Mononuclear cell (primary cell): Measurements from ENCODE around the gene PPDPF. TPM values are rescaled to one million over a fixed set of nuclear protein-coding genes. Genes with fewer than 3 reads are reported as not detected.

Source experiments
- H3K27me3 ChIP-seq: 2 replicates; pipeline ENCODE4 v1.6.0; 2011; ENCODE audit warnings: low read length, control low read depth; ENCODE audit not compliant: insufficient read depth
- H3K4me1 ChIP-seq: 2 replicates; pipeline ENCODE4 v1.5.1; 2011; ENCODE audit warnings: mild to moderate bottlenecking, low read length, control low read depth; ENCODE audit not compliant: insufficient read depth
- H3K4me3 ChIP-seq: 2 replicates; pipeline ENCODE4 v1.5.1; 2011; ENCODE audit warnings: mild to moderate bottlenecking, low read length, moderate library complexity
- H3K9me3 ChIP-seq: 2 replicates; pipeline ENCODE4 v1.5.1; 2011; ENCODE audit warnings: low read depth, mild to moderate bottlenecking, control low read depth, low read length
- total RNA-seq: library from RNA; depleted of rRNA; stranded (reverse); fragments of >200 nt; gene quantifications from one replicate; pipeline ENCODE4 v1.2.3, GENCODE V29; 2012

PPDPF gene
- total RNA-seq, 1 donor: 57.6 TPM

- Histone ChIP-seq H3K9me3 (no peaks in the 10 kb centered on the region), H3K27me3 (no peaks in the 10 kb centered on the region), H3K4me3 (no peak overlapping the region), H3K4me1 (peaks cover 14% of the 10 kb centered on the region)
Observed at GRCh38 chr20:63542031-63542559, 21.5 kb downstream of the PPDPF start.

- Histone ChIP-seq H3K4me1 (peaks cover 8% of the 10 kb centered on the region), H3K9me3 (no peaks in the 10 kb centered on the region), H3K27me3 (no peaks in the 10 kb centered on the region), H3K4me3 (no peak overlapping the region)
Observed at GRCh38 chr20:63542696-63543095, 22.1 kb downstream of the PPDPF start.

DNA sequence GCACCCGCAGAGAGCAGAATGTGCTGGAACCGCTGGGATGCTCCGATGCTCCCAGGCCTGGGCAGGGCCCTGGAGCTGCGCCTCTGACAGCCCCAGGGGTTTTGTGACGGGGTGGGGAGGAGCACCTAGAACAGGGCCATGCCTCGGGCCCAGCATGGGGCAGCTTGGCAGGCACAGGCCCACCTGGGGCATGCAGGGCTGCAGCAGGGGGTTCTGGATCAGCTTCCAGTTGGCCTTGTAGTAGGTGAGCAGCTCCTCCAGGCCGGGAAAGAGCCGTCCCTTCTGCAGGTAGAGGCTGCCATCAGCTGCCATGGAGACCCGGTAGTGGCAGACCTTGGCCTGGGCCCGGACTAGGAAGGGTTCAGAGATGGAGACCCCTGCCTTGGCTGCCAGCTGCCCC is 22.6 kb downstream of the PPDPF start:
- Histone ChIP-seq H3K4me3 (no peak overlapping the region), H3K27me3 (no peaks in the 10 kb centered on the region), H3K9me3 (no peaks in the 10 kb centered on the region), H3K4me1 (peaks cover 4% of the 10 kb centered on the region)

- Histone ChIP-seq H3K27me3 (no peaks in the 10 kb centered on the region), H3K4me1 (no peaks in the 10 kb centered on the region), H3K4me3 (no peak overlapping the region), H3K9me3 (no peaks in the 10 kb centered on the region)
Observed at GRCh38 chr20:63543733-63544132, 23.2 kb downstream of the PPDPF start.

DNA sequence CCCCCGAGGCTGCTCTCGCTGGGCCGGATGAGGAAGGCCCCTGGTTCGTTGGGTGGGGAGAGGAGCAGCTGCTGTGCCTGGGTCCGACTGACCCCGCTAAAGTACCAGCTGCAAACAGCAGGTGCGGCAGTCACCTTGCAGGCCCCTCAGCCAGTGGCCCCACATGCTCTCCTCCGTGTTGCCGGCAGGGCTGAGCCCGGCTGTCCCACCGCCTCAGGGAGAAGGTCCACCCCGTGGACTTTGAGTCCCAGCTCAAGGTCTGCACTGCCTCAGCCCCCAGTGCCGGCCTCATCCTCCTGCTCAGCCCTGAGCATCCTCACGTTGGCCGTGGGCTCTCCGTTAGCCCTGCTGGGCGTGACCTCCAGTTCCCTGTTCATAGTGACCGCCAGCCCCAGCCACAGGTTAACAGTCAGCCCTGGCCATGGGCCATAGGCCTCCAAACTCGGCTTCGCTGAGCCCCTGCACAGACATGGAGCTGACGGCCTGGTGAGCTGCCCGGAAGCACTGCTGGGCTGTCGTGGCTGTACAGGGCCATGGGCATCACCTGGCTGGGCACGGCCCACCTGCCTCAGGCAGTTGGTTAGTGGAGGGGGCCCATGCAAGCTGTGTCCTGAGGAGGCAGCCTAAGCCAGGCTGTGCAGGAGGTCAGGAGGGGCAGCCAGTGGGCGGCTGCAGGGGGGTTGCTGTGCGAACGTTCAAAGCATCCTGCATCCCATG is 23.8 kb downstream of the PPDPF start:
- H3K27me3 ChIP-seq: no peaks in the 10 kb centered on the region
- H3K4me1 ChIP-seq: no peaks in the 10 kb centered on the region
- no peak overlapping the region for H3K4me3 ChIP-seq
- no peaks in the 10 kb centered on the region for H3K9me3 ChIP-seq

- no peaks in the 10 kb centered on the region for H3K4me1 ChIP-seq
- H3K9me3 ChIP-seq: no peaks in the 10 kb centered on the region
- no peak overlapping the region for H3K4me3 ChIP-seq
- H3K27me3 ChIP-seq: no peaks in the 10 kb centered on the region
Observed at GRCh38 chr20:63544958-63545516, 24.5 kb downstream of the PPDPF start.

DNA sequence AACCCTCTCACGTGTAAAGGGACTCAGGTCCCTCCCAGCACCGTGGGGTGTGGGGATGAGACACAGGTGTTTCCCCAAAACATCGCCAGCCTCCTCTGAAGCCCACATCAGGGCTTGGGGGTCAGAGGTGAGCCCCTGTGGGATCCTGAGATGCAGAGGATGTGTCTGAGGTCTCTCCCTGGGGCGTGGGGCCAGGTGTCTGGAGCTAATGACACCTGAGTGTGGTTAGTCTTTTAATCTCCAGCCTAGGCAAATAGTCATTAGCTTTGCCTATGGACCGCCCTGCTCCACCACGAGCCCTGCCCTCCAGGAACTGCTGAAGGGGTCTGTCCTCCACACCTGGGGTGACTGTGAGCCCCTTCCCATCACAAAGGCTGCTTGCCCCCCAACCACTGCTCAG is 25.2 kb downstream of the PPDPF start:
- Histone ChIP-seq H3K27me3 (no peaks in the 10 kb centered on the region), H3K4me1 (no peaks in the 10 kb centered on the region), H3K4me3 (no peak overlapping the region), H3K9me3 (no peaks in the 10 kb centered on the region)

GRCh38 chr20:63546256-63546955 is 25.8 kb downstream of the PPDPF start:
- H3K4me1 ChIP-seq: no peaks in the 10 kb centered on the region
- H3K4me3 ChIP-seq: no peak overlapping the region
- H3K27me3 ChIP-seq: no peaks in the 10 kb centered on the region
- no peaks in the 10 kb centered on the region for H3K9me3 ChIP-seq

DNA sequence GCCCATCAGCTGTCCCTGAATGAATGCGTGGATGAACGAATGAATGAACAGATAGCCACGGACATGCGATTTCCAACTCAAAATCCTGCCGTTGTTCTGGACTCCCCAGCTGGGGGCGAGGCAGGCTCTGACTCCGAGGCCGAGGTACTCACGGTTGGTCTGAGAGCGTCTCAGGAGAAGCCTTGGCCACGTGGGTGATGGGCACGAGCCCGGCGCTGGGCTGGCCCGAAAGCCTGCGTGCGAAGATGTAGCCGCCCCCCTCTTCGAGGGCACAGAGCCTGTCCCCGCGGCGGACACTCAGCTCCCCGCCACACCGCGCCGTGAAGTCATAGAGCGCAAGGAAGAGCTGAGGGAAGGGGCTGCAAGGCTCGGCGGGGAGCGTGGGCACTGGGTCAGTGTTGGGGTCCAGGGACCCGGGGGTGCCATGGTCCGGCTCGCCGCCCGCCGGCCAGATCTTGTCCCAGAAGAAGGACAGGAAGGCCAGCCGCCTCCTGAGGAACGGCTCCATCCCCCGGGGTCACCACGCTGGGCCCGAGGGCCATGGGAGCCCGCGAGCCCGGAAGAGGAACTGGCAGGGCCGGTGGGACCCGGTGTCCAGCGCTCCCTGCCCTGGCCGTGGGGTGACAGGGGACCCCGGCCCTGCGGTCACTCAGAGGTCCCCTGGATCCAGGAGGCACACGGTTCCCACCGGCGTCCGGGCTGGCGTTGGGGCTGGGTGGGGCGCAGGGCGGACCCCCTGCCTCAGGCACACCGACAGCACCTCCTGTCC is 26.6 kb downstream of the PPDPF start:
- H3K9me3 ChIP-seq: no peaks in the 10 kb centered on the region
- H3K4me3 ChIP-seq: no peak overlapping the region
- H3K27me3 ChIP-seq: no peaks in the 10 kb centered on the region
- peaks cover 2% of the 10 kb centered on the region for H3K4me1 ChIP-seq

DNA sequence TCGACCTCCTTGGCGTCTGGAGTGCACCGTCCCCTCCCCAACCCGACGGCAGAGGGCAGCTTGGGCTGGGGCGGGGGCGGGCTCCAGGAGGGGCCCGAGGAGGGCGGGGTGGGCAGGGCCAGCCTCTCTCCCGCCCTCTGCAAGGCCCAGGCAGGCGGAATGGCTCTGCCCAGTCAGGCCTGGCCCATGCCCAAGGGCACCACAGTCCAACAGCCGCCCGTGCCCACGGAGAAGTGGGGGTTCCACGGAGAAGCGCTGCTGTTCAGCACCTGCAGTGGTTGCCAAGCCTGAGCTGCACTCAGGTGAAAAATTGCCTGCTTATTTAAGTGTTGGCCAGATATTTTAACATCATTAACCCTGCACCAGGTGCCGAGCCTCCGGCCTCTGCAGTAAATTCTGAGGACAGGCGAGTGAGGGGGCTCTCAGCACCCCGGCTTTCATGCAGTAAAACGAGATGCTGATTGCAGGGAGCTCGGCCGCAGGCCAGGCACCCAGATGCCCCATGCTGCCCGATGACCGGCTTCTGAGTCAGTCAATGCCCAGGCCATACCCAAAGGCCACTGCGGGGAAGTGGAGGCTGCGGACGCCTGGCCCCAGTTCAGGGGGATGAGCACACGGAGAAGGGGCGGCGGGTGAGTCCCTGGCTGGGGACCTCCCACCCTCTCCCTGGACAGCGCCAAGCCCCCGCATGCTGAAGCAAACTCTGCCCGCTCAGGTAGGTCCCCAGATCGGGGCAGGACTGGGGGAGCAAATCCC is 27.3 kb downstream of the PPDPF start, which contains the start of gene SRMS:
Gene SRMS, minus strand, starts transcription at position 25 of the 756 bp plus-strand sequence. CDS start 286 bp downstream, outside the sequence.
- Histone ChIP-seq H3K27me3 (no peaks in the 10 kb centered on the region), H3K9me3 (no peaks in the 10 kb centered on the region), H3K4me3 (no peak within 1 kb of the TSS), H3K4me1 (peaks cover 9% of the 10 kb centered on the region)

DNA sequence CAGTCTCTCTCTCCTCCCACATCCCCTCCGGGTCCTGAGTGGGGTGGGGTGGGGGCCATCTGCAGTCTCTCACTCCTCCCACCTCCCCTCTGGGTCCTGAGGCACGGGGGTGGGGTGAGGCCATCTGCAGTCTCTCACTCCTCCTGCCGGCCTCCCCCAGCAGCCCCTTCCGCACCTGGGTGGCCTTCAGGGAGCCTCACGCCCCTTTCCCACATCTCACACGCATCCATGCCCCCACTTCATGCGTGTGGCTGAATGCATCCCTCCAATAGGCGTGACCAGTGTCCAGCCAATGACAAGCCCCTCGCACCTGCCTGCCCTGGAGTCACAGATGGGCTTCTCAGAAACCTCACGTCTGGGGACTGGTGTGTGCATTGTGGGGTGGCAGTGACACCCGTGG is 28.0 kb downstream of the PPDPF start:
- H3K4me1 ChIP-seq: peaks cover 14% of the 10 kb centered on the region
- H3K27me3 ChIP-seq: no peaks in the 10 kb centered on the region
- H3K9me3 ChIP-seq: no peaks in the 10 kb centered on the region
- no peak overlapping the region for H3K4me3 ChIP-seq

DNA sequence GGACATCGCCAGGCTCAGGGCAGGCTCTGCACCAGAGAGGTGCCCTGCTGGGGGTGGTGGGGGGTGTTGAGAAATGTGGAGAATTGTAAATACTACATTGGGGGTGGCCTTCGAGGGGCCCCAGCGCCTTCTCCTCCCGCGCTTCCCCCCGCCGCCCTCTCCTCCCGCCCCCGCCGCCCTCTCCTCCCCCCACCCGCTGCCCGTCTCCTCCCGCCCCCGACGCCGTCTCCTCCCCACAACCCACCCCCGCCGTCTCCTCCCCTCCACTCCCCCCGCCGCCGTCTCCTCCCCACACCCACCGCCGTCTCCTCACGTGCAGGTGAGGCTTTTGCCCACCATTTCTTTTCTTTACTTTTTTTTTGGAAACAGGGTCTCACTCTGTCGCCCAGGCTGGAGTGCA is 28.5 kb downstream of the PPDPF start:
- peaks cover 17% of the 10 kb centered on the region for H3K4me1 ChIP-seq

DNA sequence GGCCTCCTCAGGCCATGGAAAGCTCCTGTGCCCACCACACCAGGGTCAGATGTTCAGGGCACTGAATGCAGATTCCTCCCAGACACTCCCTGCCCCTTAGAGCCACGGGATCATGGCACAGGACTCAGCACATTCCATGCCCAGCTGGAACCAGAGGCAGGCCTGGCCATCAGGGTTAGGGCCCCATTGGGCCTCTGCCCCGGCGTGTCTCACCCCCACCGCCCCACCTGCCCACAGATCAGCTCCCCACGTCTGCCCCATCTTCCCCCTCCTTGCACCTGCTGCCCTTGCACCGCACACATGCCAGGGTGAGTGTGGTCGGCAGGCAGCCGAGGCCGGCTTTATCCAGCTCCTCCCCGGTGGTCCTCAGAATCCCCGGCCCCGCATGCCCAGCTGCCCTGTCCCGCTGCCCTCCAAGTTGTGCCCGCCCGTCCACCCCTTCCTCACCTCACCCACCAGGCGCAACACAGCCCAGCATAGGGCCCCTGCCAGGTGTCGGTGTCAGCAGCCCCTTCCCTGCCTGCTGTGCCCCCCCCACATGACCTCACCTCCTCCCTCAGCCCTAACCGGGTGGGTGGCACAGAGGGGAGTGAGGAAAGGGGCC is 29.2 kb downstream of the PPDPF start:
- Histone ChIP-seq H3K27me3 (no peaks in the 10 kb centered on the region), H3K4me3 (no peak overlapping the region), H3K9me3 (no peaks in the 10 kb centered on the region), H3K4me1 (peaks cover 21% of the 10 kb centered on the region)

More for the DNA sequence above, 28.5 kb downstream of the PPDPF start:
- no peaks in the 10 kb centered on the region for H3K9me3 ChIP-seq
- no peaks in the 10 kb centered on the region for H3K27me3 ChIP-seq
- H3K4me3 ChIP-seq: no peak overlapping the region

- Histone ChIP-seq H3K4me1 (peaks cover 21% of the 10 kb centered on the region), H3K9me3 (no peaks in the 10 kb centered on the region), H3K4me3 (no peak overlapping the region), H3K27me3 (no peaks in the 10 kb centered on the region)
Observed at GRCh38 chr20:63551068-63551467, 30.5 kb downstream of the PPDPF start.
